ENCODE measurements around the gene WDR62. TPM values are rescaled to one million over a fixed set of nuclear protein-coding genes. Genes with fewer than 3 reads are reported as not detected.
A peak's percentile ranks its signal among the peaks of the same experiment; 100 is the strongest.

WDR62 gene
- total and polyA plus RNA-seq, 10 of the 15 experiments (the other 5 are each of a cell fraction or from before 2014, with no cell fraction given) = 0.08 to 20.6 (median 10.9) TPM

DNA sequence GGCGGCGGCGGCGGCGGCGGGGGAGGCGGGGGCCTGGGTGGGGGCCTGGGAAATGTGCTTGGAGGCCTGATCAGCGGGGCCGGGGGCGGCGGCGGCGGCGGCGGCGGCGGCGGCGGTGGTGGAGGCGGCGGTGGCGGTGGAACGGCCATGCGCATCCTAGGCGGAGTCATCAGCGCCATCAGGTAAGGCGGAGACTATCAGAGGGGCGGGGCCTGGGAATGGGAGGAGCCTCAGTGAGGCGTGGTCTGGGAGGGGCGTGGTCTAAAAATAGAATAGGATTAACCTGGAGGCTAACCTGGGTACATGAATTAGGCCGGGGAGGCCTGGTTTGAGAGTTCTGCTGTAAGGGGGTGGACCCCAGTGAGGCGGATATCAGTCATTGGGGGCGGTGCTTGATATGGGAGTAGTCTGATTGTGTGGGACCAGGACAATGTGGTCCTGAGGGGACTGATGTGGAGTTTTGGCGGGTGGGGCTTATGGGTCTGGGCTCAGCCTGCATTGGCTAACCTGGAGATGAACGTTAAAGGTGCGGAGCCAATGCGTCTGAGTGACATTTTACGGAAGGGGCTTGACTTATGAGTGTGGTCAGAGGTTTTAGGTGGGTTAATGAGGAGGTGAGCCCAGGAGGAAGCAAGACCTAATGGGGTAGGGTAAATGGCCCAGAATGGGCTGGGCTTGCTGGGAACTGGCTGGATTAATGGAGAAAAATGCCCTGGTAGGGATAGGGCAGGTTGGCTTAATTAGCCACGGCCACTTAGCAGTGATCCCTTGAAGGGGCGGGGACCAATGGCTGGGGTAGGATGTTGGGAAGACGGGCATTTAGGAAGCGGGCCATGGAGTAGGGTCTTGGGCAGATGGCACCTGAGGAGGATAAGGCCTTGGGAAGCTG is 86.6 kb downstream of the WDR62 start:
- peaks cover 16% of the 10 kb centered on the region for H3K79me2 ChIP-seq (ENCODE audit: control insufficient read depth, insufficient read depth, low read length)
- H3K27me3 ChIP-seq (replicated peaks in 1 of 2; ENCODE audit: control insufficient read depth in 2 of 2, insufficient read depth in 2 of 2, low read length in 1 of 2) = no peaks in the 10 kb centered on the region
- ChIA-PET RAD21 (ENCODE audit: unreplicated experiment) (interaction anchor here (2.0 kb wide), 1 partner anchor 13 kb away, joined by 9 read pairs; no protein-coding TSS in a partner anchor), CTCF (interaction anchor here (6.3 kb wide), 1 partner anchor 13 kb away, joined by 37 read pairs; no protein-coding TSS in a partner anchor), SMC1A (ENCODE audit: uncharacterized antibody, unreplicated experiment) (no interaction called here), POLR2A (interaction anchor here (0.7 to 2.0 kb wide), 5 partner anchors 13 to 41 kb away, joined by 3 to 12 read pairs (median 8); partner anchors contain the start of genes POLR2I and TBCB)
- DNase-seq (ENCODE audit: low read depth, low spot score) (peak; percentile 53), ATAC-seq (peak; percentile 79), FAIRE-seq (peak; percentile 74)
- intact Hi-C loops (cut with micrococcal nuclease; ENCODE audit: unreplicated experiment) = no loop called here
- H3K4me2 ChIP-seq (ENCODE audit: control insufficient read depth, insufficient read depth) = peak overlapping the region; percentile 89
- no peak overlapping the region; the same call in 1 of the 2 replicates for H3K9ac ChIP-seq (ENCODE audit: control insufficient read depth, insufficient read depth, low read length)
- no peak overlapping the region; the same call in 1 of the 2 replicates for H3K27ac ChIP-seq (ENCODE audit: control insufficient read depth, insufficient read depth)
- no TSS peak for BruUV-seq (replicated peaks)
- peaks cover 6% of the 10 kb centered on the region for H4K20me1 ChIP-seq (ENCODE audit: control insufficient read depth, insufficient read depth)
- in situ Hi-C loops (cut with MboI) = no loop called here
- 44% methylated on average over 18 of the region's 42 CpGs for WGBS (ENCODE audit: insufficient coverage, insufficient replicate concordance, low lambda C conversion rate, missing lambda C conversion rate)
- H3K36me3 ChIP-seq (ENCODE audit: control insufficient read depth in 2 of 2, insufficient read depth in 2 of 2, low read length in 1 of 2) = peaks cover 9 to 13% of the 10 kb centered on the region in 2 experiments; a peak in 3 of 4 replicates
- H3K4me1 ChIP-seq (ENCODE audit: control insufficient read depth, insufficient read depth, low read length) = peaks cover 10% of the 10 kb centered on the region; the same call in 1 of the 2 replicates
- no peaks in the 10 kb centered on the region for H3K9me3 ChIP-seq (replicated peaks; ENCODE audit: control insufficient read depth, insufficient read depth, low read length)
- peak overlapping the region; percentile 96 for H3K4me3 ChIP-seq
- H2AFZ ChIP-seq (ENCODE audit: control insufficient read depth, low read depth, low read length) = no peak overlapping the region
- TF ChIP-seq PML (IDR thresholded peaks at IDR 0.05; ENCODE audit: low read length) = no peak
- TF ChIP-seq ZNF687 (IDR thresholded peaks at IDR 0.05) = no peak
- no peak for TF ChIP-seq ZNF592 (IDR thresholded peaks at IDR 0.05)
- no peak for TF ChIP-seq CREB1 (IDR thresholded peaks at IDR 0.05; ENCODE audit: low read depth)
- TF ChIP-seq CREM (IDR thresholded peaks at IDR 0.05; ENCODE audit: low read depth) = no peak
- no peak for TF ChIP-seq ZZZ3 (IDR thresholded peaks at IDR 0.05; ENCODE audit: control insufficient read depth, insufficient read length, low read depth)
- TF ChIP-seq STAT3 (IDR thresholded peaks at IDR 0.05; ENCODE audit: low read depth, low read length) = no peak
- TF ChIP-seq POLR2A (IDR thresholded peaks at IDR 0.05; ENCODE audit: low read depth, low read length) = peak; percentile 74
- no peak for TF ChIP-seq ZNF24 (IDR thresholded peaks at IDR 0.05)
- no peak for TF ChIP-seq ZNF622 (IDR thresholded peaks at IDR 0.05)
- TF ChIP-seq POLR2AphosphoS2 (IDR thresholded peaks at IDR 0.05; ENCODE audit: low read depth, low read length) = no peak
- TF ChIP-seq ZSCAN29 (IDR thresholded peaks at IDR 0.05) = no peak
